Liver (tissue), 9 donors: ENCODE measurements around the gene SMPDL3B. TPM values are rescaled to one million over a fixed set of nuclear protein-coding genes. Genes with fewer than 3 reads are reported as not detected.

ENCODE experiments used
- DNase-seq: peaks from one replicate; pipeline ENCODE4 v3.0.0-alpha.2; 2017; ENCODE audit warnings: low spot score
- H3K27ac ChIP-seq, 2 donors: one replicate each; pipeline ENCODE4 v1.7.0; 2013; ENCODE audit warnings: inconsistent platforms in 2 of 2, low read length in 2 of 2, control low read depth in 1 of 2, low read depth in 1 of 2, mild to moderate bottlenecking in 1 of 2
- H3K27me3 ChIP-seq, 4 donors: one replicate each; pipeline versions ENCODE4 v1.6.1 to v1.7.0; 2013; ENCODE audit warnings: low read length in 3 of 4, inconsistent platforms in 1 of 4, mild to moderate bottlenecking in 1 of 4, moderate library complexity in 1 of 4; ENCODE audit not compliant: control insufficient read depth in 4 of 4, insufficient read depth in 4 of 4
- H3K36me3 ChIP-seq, 4 donors: one replicate each; pipeline versions ENCODE4 v1.6.1 to v1.7.0; 2013; ENCODE audit warnings: low read length in 3 of 4, mild to moderate bottlenecking in 3 of 4, low read depth in 1 of 4, moderate library complexity in 1 of 4; ENCODE audit not compliant: control insufficient read depth in 4 of 4, insufficient read depth in 3 of 4
- H3K4me1 ChIP-seq, 4 donors: one replicate each; pipeline versions ENCODE4 v1.6.1 to v1.7.0; 2013; ENCODE audit warnings: low read length in 3 of 4, mild to moderate bottlenecking in 3 of 4, moderate library complexity in 1 of 4; ENCODE audit not compliant: control insufficient read depth in 4 of 4, insufficient read depth in 4 of 4
- H3K4me3 ChIP-seq, 3 donors: one replicate each; pipeline versions ENCODE4 v1.6.1 to v1.7.0; 2013; ENCODE audit warnings: low read length in 3 of 3, control low read depth in 1 of 3, low read depth in 1 of 3, mild to moderate bottlenecking in 1 of 3
- H3K9ac ChIP-seq, 2 donors: one replicate each; pipeline ENCODE4 v1.7.0; 2013; ENCODE audit warnings: low read length in 2 of 2, mild to moderate bottlenecking in 2 of 2, moderate library complexity in 2 of 2, control low read depth in 1 of 2, low read depth in 1 of 2
- H3K9me3 ChIP-seq, 4 donors: one replicate each; pipeline versions ENCODE4 v1.6.1 to v1.7.0; 2013; ENCODE audit warnings: low read length in 3 of 4; ENCODE audit not compliant: control insufficient read depth in 4 of 4
- ATF3 ChIP-seq: IDR thresholded peaks from 2 replicates; pipeline ENCODE4 v1.6.1; 2016; ENCODE audit warnings: antibody characterized with exemption
- CTCF ChIP-seq: fragments of 150-350 bp; IDR thresholded peaks from 2 replicates; pipeline ENCODE4 v1.5.1; 2017; ENCODE audit warnings: improper control_type of control experiment, low read depth, low read length; ENCODE audit not compliant: missing input control
- FOXA1 ChIP-seq: IDR thresholded peaks from 2 replicates; pipeline ENCODE4 v1.6.1; 2016; ENCODE audit warnings: antibody characterized with exemption
- FOXA2 ChIP-seq: IDR thresholded peaks from 2 replicates; pipeline ENCODE4 v1.6.1; 2016; ENCODE audit warnings: antibody characterized with exemption
- GABPA ChIP-seq, 2 donors: IDR thresholded peaks in 1 of 2; conservative IDR thresholded peaks in 1 of 2; 2 replicates each; pipeline ENCODE4 v1.6.1; 2016; ENCODE audit warnings: antibody characterized with exemption in 2 of 2, mild to moderate bottlenecking in 1 of 2, moderate library complexity in 1 of 2
- HNF4A ChIP-seq, 2 donors: conservative IDR thresholded peaks; 2 replicates each; pipeline ENCODE4 v1.6.1; 2016; ENCODE audit warnings: antibody characterized with exemption in 2 of 2, mild to moderate bottlenecking in 2 of 2
- JUND ChIP-seq, 2 donors: IDR thresholded peaks; 2 replicates each; pipeline ENCODE4 v1.6.1; 2016; ENCODE audit warnings: antibody characterized with exemption in 2 of 2
- NR2F2 ChIP-seq: IDR thresholded peaks from 2 replicates; pipeline ENCODE4 v1.6.1; 2016; ENCODE audit warnings: antibody characterized with exemption
- RAD21 ChIP-seq, 2 donors: IDR thresholded peaks; 2 replicates each; pipeline ENCODE4 v1.6.1; 2016; ENCODE audit warnings: antibody characterized with exemption in 2 of 2, mild to moderate bottlenecking in 2 of 2
- TAF1 ChIP-seq: conservative IDR thresholded peaks from 2 replicates; pipeline ENCODE4 v1.6.1; 2016; ENCODE audit warnings: antibody characterized with exemption, mild to moderate bottlenecking
- ZBTB33 ChIP-seq: IDR thresholded peaks from 2 replicates; pipeline ENCODE4 v1.6.1; 2016; ENCODE audit warnings: antibody characterized with exemption
- WGBS: extraction: QIAGEN DNeasy Blood & Tissue Kit; methylation state at CpG from one replicate; pipeline ENCODE4 v1.1.7; 2013; 5-methylcytosine and 5-hydroxymethylcytosine counted together
- polyA plus RNA-seq, 2 donors: library from polyadenylated mRNA; stranded (reverse) in 1 of 2; unstranded in 1 of 2; fragments of 200-250 nt in 1 of 2; fragments of >200 nt in 1 of 2; fragmentation: Nextera tagmentation in 1 of 2; extraction: Ambion mirVana in 1 of 2; gene quantifications; one replicate each; pipeline versions ENCODE4 v1.2.1 to v1.2.3, GENCODE V29; 2013 to 2015
- total RNA-seq, 2 donors: library from RNA; depleted of rRNA; stranded (reverse); fragments of >200 nt; gene quantifications; one replicate each; pipeline ENCODE4 v1.2.3, GENCODE V29; 2014
- TF ChIP-seq, protein P1 (sequence below): IDR thresholded peaks from 2 replicates; pipeline ENCODE4 v1.6.1; 2016; ENCODE audit warnings: antibody characterized with exemption, mild to moderate bottlenecking
- TF ChIP-seq, protein P2 (sequence below): IDR thresholded peaks from 2 replicates; pipeline ENCODE4 v1.6.1; 2016; ENCODE audit warnings: antibody characterized with exemption
- donor health status: healthy.
- donor health status: healthy.
- donor health status: healthy.
- donor health status: healthy.
- donor health status: healthy.

SMPDL3B gene
- total and polyA plus RNA-seq, 4 donors = 0.24 to 0.37 (median 0.32) TPM

DNA sequence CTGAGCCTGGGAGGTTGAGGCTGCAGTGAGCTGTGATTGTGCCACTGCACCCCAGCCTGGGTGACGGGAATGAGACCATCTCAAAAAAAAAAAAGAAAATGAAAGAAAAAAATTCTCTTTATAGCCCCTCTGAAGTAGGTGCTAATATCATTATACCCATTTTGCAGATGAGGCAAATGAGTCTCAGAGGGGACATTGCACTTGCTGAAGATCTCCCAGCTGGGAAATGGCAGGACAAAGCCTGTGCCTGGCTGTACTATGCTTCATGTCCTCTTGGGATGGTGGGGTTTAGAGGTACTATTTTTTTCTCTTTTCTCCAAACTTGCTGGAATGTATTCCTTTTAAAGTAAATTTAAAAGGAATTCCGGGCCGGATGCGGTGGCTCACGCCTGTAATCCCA, 1.6 kb downstream of the SMPDL3B start:
- Histone ChIP-seq H3K9me3 (no peaks in the 10 kb centered on the region), H3K27ac (no peak overlapping the region), H3K4me3 (no peak overlapping the region), H3K27me3 (peaks cover 0 to 4% (median 0%) of the 10 kb centered on the region in 4 donors), H3K9ac (no peak overlapping the region), H3K4me1 (peaks cover 0 to 8% (median 4%) of the 10 kb centered on the region in 4 donors), H3K36me3 (no peaks in the 10 kb centered on the region)
- TF ChIP-seq CTCF = no peak
- TF ChIP-seq, protein P1, sequence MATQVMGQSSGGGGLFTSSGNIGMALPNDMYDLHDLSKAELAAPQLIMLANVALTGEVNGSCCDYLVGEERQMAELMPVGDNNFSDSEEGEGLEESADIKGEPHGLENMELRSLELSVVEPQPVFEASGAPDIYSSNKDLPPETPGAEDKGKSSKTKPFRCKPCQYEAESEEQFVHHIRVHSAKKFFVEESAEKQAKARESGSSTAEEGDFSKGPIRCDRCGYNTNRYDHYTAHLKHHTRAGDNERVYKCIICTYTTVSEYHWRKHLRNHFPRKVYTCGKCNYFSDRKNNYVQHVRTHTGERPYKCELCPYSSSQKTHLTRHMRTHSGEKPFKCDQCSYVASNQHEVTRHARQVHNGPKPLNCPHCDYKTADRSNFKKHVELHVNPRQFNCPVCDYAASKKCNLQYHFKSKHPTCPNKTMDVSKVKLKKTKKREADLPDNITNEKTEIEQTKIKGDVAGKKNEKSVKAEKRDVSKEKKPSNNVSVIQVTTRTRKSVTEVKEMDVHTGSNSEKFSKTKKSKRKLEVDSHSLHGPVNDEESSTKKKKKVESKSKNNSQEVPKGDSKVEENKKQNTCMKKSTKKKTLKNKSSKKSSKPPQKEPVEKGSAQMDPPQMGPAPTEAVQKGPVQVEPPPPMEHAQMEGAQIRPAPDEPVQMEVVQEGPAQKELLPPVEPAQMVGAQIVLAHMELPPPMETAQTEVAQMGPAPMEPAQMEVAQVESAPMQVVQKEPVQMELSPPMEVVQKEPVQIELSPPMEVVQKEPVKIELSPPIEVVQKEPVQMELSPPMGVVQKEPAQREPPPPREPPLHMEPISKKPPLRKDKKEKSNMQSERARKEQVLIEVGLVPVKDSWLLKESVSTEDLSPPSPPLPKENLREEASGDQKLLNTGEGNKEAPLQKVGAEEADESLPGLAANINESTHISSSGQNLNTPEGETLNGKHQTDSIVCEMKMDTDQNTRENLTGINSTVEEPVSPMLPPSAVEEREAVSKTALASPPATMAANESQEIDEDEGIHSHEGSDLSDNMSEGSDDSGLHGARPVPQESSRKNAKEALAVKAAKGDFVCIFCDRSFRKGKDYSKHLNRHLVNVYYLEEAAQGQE = no peak
- no peak for TF ChIP-seq FOXA2
- no peak for TF ChIP-seq RAD21 (IDR thresholded peaks at IDR 0.05)
- TF ChIP-seq, protein P2, sequence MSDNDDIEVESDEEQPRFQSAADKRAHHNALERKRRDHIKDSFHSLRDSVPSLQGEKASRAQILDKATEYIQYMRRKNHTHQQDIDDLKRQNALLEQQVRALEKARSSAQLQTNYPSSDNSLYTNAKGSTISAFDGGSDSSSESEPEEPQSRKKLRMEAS = no peak
- TF ChIP-seq JUND (IDR thresholded peaks at IDR 0.05) = no peak
- no peak for DNase-seq
- 83% methylated on average over 5 of the region's 5 CpGs for WGBS

- H3K27ac ChIP-seq = no peak overlapping the region
- no peaks in the 10 kb centered on the region for H3K9me3 ChIP-seq
- H3K4me1 ChIP-seq = peaks cover 0 to 8% (median 4%) of the 10 kb centered on the region in 4 donors
- peaks cover 0 to 4% (median 0%) of the 10 kb centered on the region in 4 donors for H3K27me3 ChIP-seq
- H3K9ac ChIP-seq = no peak overlapping the region
- WGBS = 87% methylated on average over 1 of the region's 1 CpG
- TF ChIP-seq CTCF (no peak), JUND (IDR thresholded peaks at IDR 0.05) (no peak), ZBTB33 (no peak), HNF4A (conservative IDR thresholded peaks at IDR 0.05) (no peak), FOXA2 (no peak), TAF1 (no peak), ATF3 (no peak), NR2F2 (no peak), FOXA1 (no peak), GABPA (IDR thresholded peaks at IDR 0.05 in 1 of 2, conservative IDR thresholded peaks at IDR 0.05 in 1 of 2) (no peak)
- H3K4me3 ChIP-seq = no peak overlapping the region
- DNase-seq = no peak
- H3K36me3 ChIP-seq = no peaks in the 10 kb centered on the region
These were observed 2.7 kb downstream of the SMPDL3B start for GRCh38 chr1:27937524-27937836.
